ENCODE data around the gene WASF2. TPM values are rescaled to one million over a fixed set of nuclear protein-coding genes. Genes with fewer than 3 reads are reported as not detected.

The WASF2 gene
- total and polyA plus RNA-seq, 2 of the 4 experiments (the other 2 are of a cell fraction): 7.9 to 45.4 TPM

- no peaks in the 10 kb centered on the region; the same call in 1 of the 2 replicates for H3K36me3 ChIP-seq (ENCODE audit: control insufficient read depth, insufficient read depth, low read length)
- H3K4me3 ChIP-seq (ENCODE audit: insufficient read depth, low read depth, low read length): no peak overlapping the region
- H3K4me1 ChIP-seq (ENCODE audit: control insufficient read depth, insufficient read depth, low read length): peaks cover 4% of the 10 kb centered on the region
- dilution Hi-C loops (cut with HindIII; ENCODE audit: low sequenced_read_pairs, unreplicated experiment): no loop called here
- no peak overlapping the region for H3K23ac ChIP-seq (ENCODE audit: low read depth, low read length)
- H3K18ac ChIP-seq (ENCODE audit: low read depth, low read length): no peak overlapping the region
- H2BK120ac ChIP-seq (ENCODE audit: low read depth, low read length): no peak overlapping the region
- H3K9ac ChIP-seq (ENCODE audit: low read depth, low read length): no peak overlapping the region
- in situ Hi-C loops (cut with MboI; ENCODE audit: low sequenced_read_pairs): no loop called here
- H3K27me3 ChIP-seq (ENCODE audit: control insufficient read depth, insufficient read depth, low read length): no peaks in the 10 kb centered on the region
- ATAC-seq (ENCODE audit: low read depth) (no peak), DNase-seq (no peak)
- H2AK5ac ChIP-seq (ENCODE audit: low read depth, low read length): no peak overlapping the region
- WGBS, 2 experiments (ENCODE audit: extremely low coverage in 2 of 2, insufficient read length in 1 of 2): no CpG with 5 or more reads among the region's 4 CpGs
- no peak overlapping the region for H2BK20ac ChIP-seq (ENCODE audit: low read depth, low read length)
- no peak overlapping the region for H3K14ac ChIP-seq (replicated peaks; ENCODE audit: low read depth, low read length)
- ChIA-PET POLR2A (ENCODE audit: unreplicated experiment) (no interaction called here), CTCF (no interaction called here)
- no peak overlapping the region for H4K8ac ChIP-seq (ENCODE audit: low read depth in 2 of 2, low read length in 2 of 2)
- H2BK15ac ChIP-seq (ENCODE audit: low read depth, low read length): no peak overlapping the region
- no peaks in the 10 kb centered on the region for H3K9me3 ChIP-seq (ENCODE audit: control insufficient read depth, insufficient read depth, low read length)
- H3K4me2 ChIP-seq (ENCODE audit: low read depth, low read length): no peak overlapping the region
- H3K56ac ChIP-seq (ENCODE audit: extremely low read depth, insufficient read depth, low read length): no peak overlapping the region
- intact Hi-C loops (cut with micrococcal nuclease): no loop called here
- peaks cover 74% of the 10 kb centered on the region for H4K20me1 ChIP-seq (ENCODE audit: insufficient read depth, low read length)
- H4K91ac ChIP-seq (ENCODE audit: insufficient read depth, low read depth, low read length): no peak overlapping the region
- no peak overlapping the region for H3K4ac ChIP-seq (ENCODE audit: low read depth, low read length)
- H3K27ac ChIP-seq (ENCODE audit: insufficient read depth, low read length): no peak overlapping the region
- H3K79me1 ChIP-seq (ENCODE audit: low read depth in 1 of 2, low read length in 2 of 2): peaks cover 10 to 70% of the 10 kb centered on the region in 2 experiments
- no peak overlapping the region for H2AK9ac ChIP-seq (replicated peaks; ENCODE audit: low read depth, low read length, poor library complexity)
- peaks cover 16% of the 10 kb centered on the region for H3K9me1 ChIP-seq (ENCODE audit: insufficient read depth, low read length)
- TF ChIP-seq SMC3 (IDR thresholded peaks at IDR 0.05; ENCODE audit: low read depth, low read length) (no peak), RAD21 (IDR thresholded peaks at IDR 0.05; ENCODE audit: low read length) (no peak), BHLHE40 (IDR thresholded peaks at IDR 0.05; ENCODE audit: low read depth, low read length) (no peak), MAFK (IDR thresholded peaks at IDR 0.05; ENCODE audit: low read depth, low read length) (no peak), CHD1 (IDR thresholded peaks at IDR 0.05; ENCODE audit: low read depth, low read length) (no peak), POLR2A (IDR thresholded peaks at IDR 0.05; ENCODE audit: low read depth, low read length) (no peak), MAZ (IDR thresholded peaks at IDR 0.05; ENCODE audit: borderline replicate concordance, low read depth, low read length) (no peak), RCOR1 (IDR thresholded peaks at IDR 0.05; ENCODE audit: insufficient replicate concordance, low read length) (no peak), NFE2L2 (IDR thresholded peaks at IDR 0.05; ENCODE audit: low read depth, low read length) (no peak), CEBPB (IDR thresholded peaks at IDR 0.05; ENCODE audit: low read depth, low read length) (no peak), FOS (IDR thresholded peaks at IDR 0.05; ENCODE audit: low read depth, low read length) (no peak), MXI1 (IDR thresholded peaks at IDR 0.05; ENCODE audit: borderline replicate concordance, low read depth, low read length) (no peak), RFX5 (IDR thresholded peaks at IDR 0.05; ENCODE audit: low read depth, low read length) (no peak)
- TF ChIP-seq, protein P1, sequence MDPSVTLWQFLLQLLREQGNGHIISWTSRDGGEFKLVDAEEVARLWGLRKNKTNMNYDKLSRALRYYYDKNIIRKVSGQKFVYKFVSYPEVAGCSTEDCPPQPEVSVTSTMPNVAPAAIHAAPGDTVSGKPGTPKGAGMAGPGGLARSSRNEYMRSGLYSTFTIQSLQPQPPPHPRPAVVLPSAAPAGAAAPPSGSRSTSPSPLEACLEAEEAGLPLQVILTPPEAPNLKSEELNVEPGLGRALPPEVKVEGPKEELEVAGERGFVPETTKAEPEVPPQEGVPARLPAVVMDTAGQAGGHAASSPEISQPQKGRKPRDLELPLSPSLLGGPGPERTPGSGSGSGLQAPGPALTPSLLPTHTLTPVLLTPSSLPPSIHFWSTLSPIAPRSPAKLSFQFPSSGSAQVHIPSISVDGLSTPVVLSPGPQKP (IDR thresholded peaks at IDR 0.05; ENCODE audit: borderline replicate concordance, low read depth, low read length): no peak
- no peak overlapping the region for H2BK5ac ChIP-seq (ENCODE audit: low read depth, low read length, poor library complexity, severe bottlenecking)
- no TSS peak for BruUV-seq (replicated peaks)
- H2AFZ ChIP-seq (replicated peaks; ENCODE audit: low read length, poor library complexity): no peak overlapping the region
- H4K5ac ChIP-seq (ENCODE audit: low read depth, low read length): no peak overlapping the region
These were observed 14.2 kb downstream of the WASF2 start for GRCh38 chr1:27475720-27476119.
